ENCODE data around the gene TRMO.

DNA sequence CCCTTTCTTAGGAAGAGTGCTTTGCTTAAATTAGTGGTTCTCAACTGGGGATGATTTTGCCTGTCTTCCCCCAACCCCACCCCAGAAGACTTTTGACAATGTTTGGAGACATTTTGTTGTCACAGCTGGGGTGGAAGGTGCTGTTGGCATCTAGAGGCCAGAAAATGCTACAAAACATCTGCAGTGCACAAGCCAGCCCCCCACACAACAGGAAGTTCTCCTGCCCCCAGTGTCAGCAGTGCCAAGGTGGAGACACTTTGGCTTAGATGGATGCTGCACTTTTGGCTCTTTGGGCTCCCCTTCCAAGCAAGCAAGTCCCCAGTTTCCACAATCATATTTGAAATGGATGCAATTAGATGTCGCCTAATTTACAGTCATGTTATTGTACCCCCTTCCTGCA, 13.0 kb upstream of the TRMO start:
- TF ChIP-seq POLR2AphosphoS5 (IDR thresholded peaks at IDR 0.05; ENCODE audit: low read depth) (no peak), REST (IDR thresholded peaks at IDR 0.05; ENCODE audit: unreplicated experiment) (no peak), EZH2phosphoT487 (IDR thresholded peaks at IDR 0.05; ENCODE audit: unreplicated experiment) (no peak), EZH2 (IDR thresholded peaks at IDR 0.05; ENCODE audit: low read depth, unreplicated experiment) (no peak)
- TF ChIP-seq, protein P1, sequence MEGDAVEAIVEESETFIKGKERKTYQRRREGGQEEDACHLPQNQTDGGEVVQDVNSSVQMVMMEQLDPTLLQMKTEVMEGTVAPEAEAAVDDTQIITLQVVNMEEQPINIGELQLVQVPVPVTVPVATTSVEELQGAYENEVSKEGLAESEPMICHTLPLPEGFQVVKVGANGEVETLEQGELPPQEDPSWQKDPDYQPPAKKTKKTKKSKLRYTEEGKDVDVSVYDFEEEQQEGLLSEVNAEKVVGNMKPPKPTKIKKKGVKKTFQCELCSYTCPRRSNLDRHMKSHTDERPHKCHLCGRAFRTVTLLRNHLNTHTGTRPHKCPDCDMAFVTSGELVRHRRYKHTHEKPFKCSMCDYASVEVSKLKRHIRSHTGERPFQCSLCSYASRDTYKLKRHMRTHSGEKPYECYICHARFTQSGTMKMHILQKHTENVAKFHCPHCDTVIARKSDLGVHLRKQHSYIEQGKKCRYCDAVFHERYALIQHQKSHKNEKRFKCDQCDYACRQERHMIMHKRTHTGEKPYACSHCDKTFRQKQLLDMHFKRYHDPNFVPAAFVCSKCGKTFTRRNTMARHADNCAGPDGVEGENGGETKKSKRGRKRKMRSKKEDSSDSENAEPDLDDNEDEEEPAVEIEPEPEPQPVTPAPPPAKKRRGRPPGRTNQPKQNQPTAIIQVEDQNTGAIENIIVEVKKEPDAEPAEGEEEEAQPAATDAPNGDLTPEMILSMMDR (conservative IDR thresholded peaks at IDR 0.05; ENCODE audit: low read depth in 2 of 2), result no peak

Measured in GM23338 (cell line).